Caco-2 (cell line): Measurements from ENCODE around the gene ME3. TPM values are rescaled to one million over a fixed set of nuclear protein-coding genes. Genes with fewer than 3 reads are reported as not detected.

Source experiments
- BruUV-seq: library from RNA; stranded (reverse); fragments of 400-500 nt; replicated peaks from 2 replicates; lab custom pipeline; 2021; lab: Mats Ljungman, UMichigan
- CTCF ChIA-PET: fragments of 300-600 bp; sonication (Branson Sonifier 250); formaldehyde crosslinking; loops from one replicate; lab custom pipeline; 2022; ENCODE audit warnings: antibody characterized with exemption; lab: Charles Lee
- POLR2A ChIA-PET: fragments of 300-600 bp; sonication (Branson Sonifier 250); formaldehyde crosslinking; loops from one replicate; lab custom pipeline; 2022; ENCODE audit warnings: antibody characterized with exemption; lab: Charles Lee
- DNase-seq, 2 experiments: peaks; one replicate each; pipeline versions ENCODE4 v3.0.0 to v3.0.0-alpha.2; 2020 to 2022
- H3K27me3 ChIP-seq: replicated peaks from 2 replicates; pipeline ENCODE4 v1.6.0; 2011; ENCODE audit warnings: low read length; ENCODE audit not compliant: control insufficient read depth, insufficient read depth
- H3K36me3 ChIP-seq: 2 replicates; pipeline ENCODE4 v1.5.1; 2011; ENCODE audit warnings: low read length; ENCODE audit not compliant: control insufficient read depth, insufficient read depth
- H3K4me1 ChIP-seq: fragments of 250-450 bp; sonication (Bioruptor Pico); 2 replicates; pipeline ENCODE4 v1.5.1; 2020; ENCODE audit warnings: mild to moderate bottlenecking
- H3K4me3 ChIP-seq: 2 replicates; pipeline ENCODE4 v1.5.1; 2011; ENCODE audit warnings: low read depth, mild to moderate bottlenecking, control low read depth, low read length
- H3K9me3 ChIP-seq: fragments of 250-450 bp; sonication (Bioruptor Pico); 2 replicates; pipeline ENCODE4 v1.5.1; 2020; ENCODE audit warnings: mild to moderate bottlenecking, moderate library complexity
- H3K27ac Mint-ChIP-seq: one replicate; pipeline ENCODE4 v1.8.0; 2022; ENCODE audit warnings: mixed read lengths; ENCODE audit not compliant: unreplicated experiment
- H3K27me3 Mint-ChIP-seq: one replicate; pipeline ENCODE4 v1.8.0; 2022; ENCODE audit warnings: mixed read lengths; ENCODE audit not compliant: insufficient read depth, unreplicated experiment
- H3K36me3 Mint-ChIP-seq: one replicate; pipeline ENCODE4 v1.8.0; 2022; ENCODE audit warnings: mild to moderate bottlenecking, mixed read lengths; ENCODE audit not compliant: insufficient read depth, unreplicated experiment
- H3K4me1 Mint-ChIP-seq: one replicate; pipeline ENCODE4 v1.8.0; 2022; ENCODE audit warnings: low read depth, mixed read lengths; ENCODE audit not compliant: unreplicated experiment
- H3K4me3 Mint-ChIP-seq: one replicate; pipeline ENCODE4 v1.8.0; 2022; ENCODE audit warnings: mild to moderate bottlenecking, moderate library complexity, mixed read lengths; ENCODE audit not compliant: unreplicated experiment
- H3K9me3 Mint-ChIP-seq: one replicate; pipeline ENCODE4 v1.8.0; 2022; ENCODE audit warnings: mixed read lengths; ENCODE audit not compliant: unreplicated experiment
- intact Hi-C: fragments of 100-400 bp; cut with micrococcal nuclease; formaldehyde crosslinking; loops from one replicate; pipeline ENCODE4 v1.10.0; 2022; ENCODE audit not compliant: unreplicated experiment
- total RNA-seq: library from RNA; stranded (reverse); gene quantifications from 2 replicates; pipeline ENCODE4 v1.2.3, GENCODE V29; 2022
- TF ChIP-seq, protein P1 (sequence below), 2 experiments: fragments of 200-600 bp in 1 of 2; IDR thresholded peaks; 1 replicate in 1 of 2; 2 replicates in 1 of 2; pipeline versions ENCODE4 v1.5.1 to v1.8.0; 2011 to 2022; ENCODE audit warnings: antibody characterized with exemption in 1 of 2, control low read depth in 1 of 2, inconsistent platforms in 1 of 2, low read depth in 1 of 2, low read length in 1 of 2, mild to moderate bottlenecking in 1 of 2, moderate library complexity in 1 of 2; ENCODE audit not compliant: insufficient read depth in 1 of 2, severe bottlenecking in 1 of 2, unreplicated experiment in 1 of 2

Gene ME3
- total RNA-seq, 1 experiment from 2014 or later = 32.8 TPM

DNA sequence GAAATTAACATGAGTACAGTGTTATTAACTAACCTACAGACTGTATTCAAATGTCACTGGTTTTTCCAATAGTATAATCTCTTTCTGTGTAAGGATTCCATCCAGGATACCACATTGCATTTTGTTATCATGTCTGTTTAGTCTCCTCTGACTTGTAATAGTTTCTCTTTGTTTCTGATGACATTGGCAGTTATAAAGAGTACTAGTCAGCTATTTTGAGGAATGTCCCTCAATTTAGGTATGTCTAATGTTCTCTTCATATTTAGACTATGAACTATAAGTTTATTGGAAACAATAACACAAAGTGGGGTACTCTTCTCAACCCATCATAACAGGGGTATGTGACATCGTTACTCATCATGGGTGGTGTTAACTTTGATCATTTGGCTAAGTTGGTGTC is 20.3 kb upstream of the ME3 start:
- no TSS peak for BruUV-seq
- TF ChIP-seq, protein P1, sequence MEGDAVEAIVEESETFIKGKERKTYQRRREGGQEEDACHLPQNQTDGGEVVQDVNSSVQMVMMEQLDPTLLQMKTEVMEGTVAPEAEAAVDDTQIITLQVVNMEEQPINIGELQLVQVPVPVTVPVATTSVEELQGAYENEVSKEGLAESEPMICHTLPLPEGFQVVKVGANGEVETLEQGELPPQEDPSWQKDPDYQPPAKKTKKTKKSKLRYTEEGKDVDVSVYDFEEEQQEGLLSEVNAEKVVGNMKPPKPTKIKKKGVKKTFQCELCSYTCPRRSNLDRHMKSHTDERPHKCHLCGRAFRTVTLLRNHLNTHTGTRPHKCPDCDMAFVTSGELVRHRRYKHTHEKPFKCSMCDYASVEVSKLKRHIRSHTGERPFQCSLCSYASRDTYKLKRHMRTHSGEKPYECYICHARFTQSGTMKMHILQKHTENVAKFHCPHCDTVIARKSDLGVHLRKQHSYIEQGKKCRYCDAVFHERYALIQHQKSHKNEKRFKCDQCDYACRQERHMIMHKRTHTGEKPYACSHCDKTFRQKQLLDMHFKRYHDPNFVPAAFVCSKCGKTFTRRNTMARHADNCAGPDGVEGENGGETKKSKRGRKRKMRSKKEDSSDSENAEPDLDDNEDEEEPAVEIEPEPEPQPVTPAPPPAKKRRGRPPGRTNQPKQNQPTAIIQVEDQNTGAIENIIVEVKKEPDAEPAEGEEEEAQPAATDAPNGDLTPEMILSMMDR (IDR thresholded peaks at IDR 0.05; ENCODE audit: insufficient read depth in 1 of 2, low read depth in 1 of 2, low read length in 1 of 2, severe bottlenecking in 1 of 2, unreplicated experiment in 1 of 2) = no peak
- H3K4me1 ChIP-seq = peaks cover 24% of the 10 kb centered on the region

DNA sequence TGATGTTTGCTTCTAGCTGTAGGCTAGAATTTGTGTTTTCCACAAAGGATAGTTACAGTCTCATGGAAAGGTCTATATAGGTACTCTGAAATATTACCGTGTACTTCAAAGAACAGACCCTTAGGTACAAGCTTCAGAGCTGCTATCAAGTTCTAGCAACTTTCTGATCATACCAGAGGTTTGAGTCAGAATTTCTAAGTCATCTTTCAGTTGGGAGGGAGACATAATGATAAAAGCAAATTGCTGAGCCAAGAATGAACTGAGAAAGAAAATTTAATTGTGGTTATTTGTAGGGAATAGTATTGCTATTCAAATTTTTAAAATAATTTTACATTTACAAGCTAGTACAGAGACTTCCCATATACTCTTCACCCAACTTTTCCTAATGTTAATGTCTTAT is 19.9 kb upstream of the ME3 start:
- peaks cover 24% of the 10 kb centered on the region for H3K4me1 ChIP-seq
- POLR2A ChIA-PET = no interaction called here
- BruUV-seq = no TSS peak

More for the DNA sequence above, 20.3 kb upstream of the ME3 start:
- ChIA-PET POLR2A (no interaction called here), CTCF (no interaction called here)
- no peaks in the 10 kb centered on the region for H3K36me3 ChIP-seq
- Mint-ChIP-seq H3K27me3 (no peaks in the 10 kb centered on the region), H3K9me3 (no peaks in the 10 kb centered on the region), H3K4me3 (no peak overlapping the region), H3K4me1 (peaks cover 21% of the 10 kb centered on the region), H3K27ac (no peak overlapping the region), H3K36me3 (no peaks in the 10 kb centered on the region)
- intact Hi-C loops = no loop called here
- no peak overlapping the region for H3K4me3 ChIP-seq
- DNase-seq = no peak
- H3K9me3 ChIP-seq = peaks cover 5% of the 10 kb centered on the region; the same call in 1 of the 2 replicates
- no peaks in the 10 kb centered on the region for H3K27me3 ChIP-seq

DNA sequence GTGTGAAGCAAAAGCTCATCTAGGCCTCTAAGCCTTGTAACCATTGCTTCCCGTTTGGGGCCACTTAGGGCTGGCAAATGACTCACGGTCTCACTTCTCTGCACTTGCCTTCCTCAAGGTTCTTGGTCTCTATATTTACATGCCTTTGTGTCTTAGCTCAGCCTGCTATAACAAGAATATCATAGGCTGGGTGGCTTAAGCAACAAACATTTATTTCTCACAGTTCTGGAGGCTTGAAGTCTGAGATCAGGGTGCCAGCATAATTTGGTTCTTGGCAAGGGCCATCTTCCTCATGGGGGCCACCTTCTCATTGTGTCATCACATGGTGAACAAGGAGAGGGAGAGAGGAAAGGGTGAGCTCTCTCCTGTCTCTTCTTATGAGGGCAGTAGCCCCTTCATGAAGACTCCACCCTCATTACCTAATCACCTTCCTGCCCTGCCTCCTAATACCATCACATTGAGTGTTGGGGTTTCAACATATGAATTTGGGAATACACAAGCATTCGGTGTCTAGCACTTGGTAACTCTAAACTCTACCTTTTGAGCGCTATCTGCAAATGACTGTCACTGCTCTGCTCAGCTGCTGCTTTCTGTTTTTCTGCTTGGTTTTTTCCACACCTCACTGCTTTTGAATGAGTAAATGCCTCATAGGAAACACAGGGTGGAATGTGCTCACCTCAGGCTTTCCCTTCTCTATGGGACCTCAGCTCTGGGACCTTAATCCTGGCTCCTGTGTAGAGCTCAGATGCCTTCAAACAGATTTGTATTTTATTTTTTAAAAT is 16.2 kb upstream of the ME3 start:
- Mint-ChIP-seq H3K27ac (no peak overlapping the region), H3K4me1 (peaks cover 28% of the 10 kb centered on the region), H3K36me3 (no peaks in the 10 kb centered on the region), H3K4me3 (no peak overlapping the region), H3K9me3 (no peaks in the 10 kb centered on the region), H3K27me3 (no peaks in the 10 kb centered on the region)
- intact Hi-C loops = no loop called here
- Histone ChIP-seq H3K27me3 (no peaks in the 10 kb centered on the region), H3K4me1 (peaks cover 10% of the 10 kb centered on the region), H3K4me3 (no peak overlapping the region), H3K36me3 (no peaks in the 10 kb centered on the region), H3K9me3 (peaks cover 5% of the 10 kb centered on the region; the same call in 1 of the 2 replicates)
- no TSS peak for BruUV-seq
- TF ChIP-seq, protein P1 (IDR thresholded peaks at IDR 0.05; ENCODE audit: insufficient read depth in 1 of 2, low read depth in 1 of 2, low read length in 1 of 2, severe bottlenecking in 1 of 2, unreplicated experiment in 1 of 2) = no peak
- ChIA-PET POLR2A (no interaction called here), CTCF (interaction anchor here (0.7 kb wide), 1 partner anchor 10 kb away, joined by 3 read pairs; no protein-coding TSS in a partner anchor)
- DNase-seq = no peak

More for the DNA sequence above, 19.9 kb upstream of the ME3 start:
- intact Hi-C loops = no loop called here
- H3K27me3 Mint-ChIP-seq = no peaks in the 10 kb centered on the region
- H3K27ac Mint-ChIP-seq = no peak overlapping the region
- H3K4me1 Mint-ChIP-seq = peaks cover 21% of the 10 kb centered on the region
- H3K9me3 Mint-ChIP-seq = no peaks in the 10 kb centered on the region
- no peaks in the 10 kb centered on the region for H3K36me3 ChIP-seq
- TF ChIP-seq, protein P1 (IDR thresholded peaks at IDR 0.05; ENCODE audit: insufficient read depth in 1 of 2, low read depth in 1 of 2, low read length in 1 of 2, severe bottlenecking in 1 of 2, unreplicated experiment in 1 of 2) = no peak
- H3K4me3 ChIP-seq = no peak overlapping the region
- CTCF ChIA-PET = no interaction called here
- H3K36me3 Mint-ChIP-seq = no peaks in the 10 kb centered on the region
- H3K27me3 ChIP-seq = no peaks in the 10 kb centered on the region
- peaks cover 5% of the 10 kb centered on the region; the same call in 1 of the 2 replicates for H3K9me3 ChIP-seq
- no peak for DNase-seq
- H3K4me3 Mint-ChIP-seq = no peak overlapping the region
